GM21423 (cell line): ENCODE data around the gene FLNC.
A peak's percentile ranks its signal among the peaks of the same experiment; 100 is the strongest.

Source experiments
- ATAC-seq: cut with Tn5 transposase; IDR thresholded peaks from one replicate; pipeline ENCODE4 v1.9.1; 2021; ENCODE audit warnings: mild to moderate bottlenecking, moderate library complexity; ENCODE audit not compliant: unreplicated experiment

The FLNC gene

DNA sequence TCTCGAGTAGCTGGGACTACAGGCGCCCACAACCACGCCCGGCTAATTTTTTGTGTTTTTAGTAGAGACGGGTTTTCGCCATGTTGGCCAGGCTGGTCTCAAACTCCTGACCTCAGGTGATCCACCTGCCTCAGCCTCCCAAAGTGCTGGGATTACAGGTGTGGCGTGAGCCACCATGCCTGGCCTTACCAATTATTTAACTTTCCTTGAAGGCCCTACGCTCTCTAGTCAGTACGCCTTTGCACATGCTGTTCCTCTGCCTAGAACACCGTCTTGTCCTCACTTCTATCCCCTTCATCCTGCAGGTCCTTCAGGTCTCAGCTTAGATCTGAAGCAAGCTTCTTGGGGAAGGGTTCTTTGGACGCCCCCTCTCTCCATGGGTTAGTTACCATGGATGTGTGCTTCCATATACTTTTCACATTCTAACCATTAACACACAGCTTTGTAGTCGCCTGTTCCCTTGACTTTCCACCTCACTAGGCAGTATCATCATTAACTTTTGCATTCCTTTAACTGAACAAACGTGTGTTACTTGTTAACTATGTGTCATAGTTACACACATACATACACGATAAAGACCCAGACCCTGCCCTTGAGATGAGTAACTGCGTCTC, 31.9 kb downstream of the FLNC start:
- ATAC-seq: no peak

DNA sequence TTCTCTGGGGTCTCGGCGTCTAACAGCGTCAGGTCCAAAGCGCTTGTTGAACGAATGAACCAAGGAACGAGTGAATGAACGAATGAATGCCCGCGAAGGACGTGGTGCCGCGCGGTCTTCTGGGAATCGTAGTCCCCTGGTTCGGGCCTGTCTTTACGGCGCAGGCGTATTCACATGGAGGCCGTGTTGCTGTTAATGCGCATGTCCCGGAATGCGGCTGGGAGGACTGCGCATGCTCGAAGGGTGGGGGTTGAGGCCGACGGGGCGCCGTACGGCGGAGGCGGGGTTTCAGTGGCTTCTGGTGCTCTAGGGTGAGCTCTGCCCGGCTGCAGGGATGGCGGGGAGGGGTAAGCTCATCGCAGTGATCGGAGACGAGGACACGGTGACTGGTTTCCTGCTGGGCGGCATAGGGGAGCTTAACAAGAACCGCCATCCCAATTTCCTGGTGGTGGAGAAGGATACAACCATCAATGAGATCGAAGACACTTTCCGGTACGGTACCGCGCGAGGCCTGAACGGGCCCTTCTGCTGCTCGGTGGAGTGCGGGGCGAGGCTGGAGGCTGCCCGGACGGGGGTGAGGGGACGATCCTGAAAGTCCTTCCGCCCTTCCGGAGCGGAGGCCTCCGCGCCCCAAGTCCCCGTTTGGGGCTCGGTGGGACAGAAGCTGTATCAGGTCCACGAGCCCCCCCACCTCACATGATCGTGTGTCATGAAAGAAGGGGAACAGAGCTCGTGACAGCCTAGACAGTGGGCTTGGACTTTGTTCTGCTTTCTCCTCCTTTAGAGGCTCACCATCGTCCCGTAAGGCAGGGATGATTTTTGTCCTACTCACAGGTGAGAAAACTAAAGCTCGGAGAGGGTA, 32.6 kb downstream of the FLNC start, which contains the start of gene ATP6V1F:
Gene ATP6V1F, plus strand, starts transcription at position 286 of the 862 bp plus-strand sequence. Its CDS starts 49 bp downstream, at position 335.
- peak; percentile 85 for ATAC-seq

- ATAC-seq: peak; percentile 22
Observed at GRCh38 chr7:128863433-128863989, 33.3 kb downstream of the FLNC start.

DNA sequence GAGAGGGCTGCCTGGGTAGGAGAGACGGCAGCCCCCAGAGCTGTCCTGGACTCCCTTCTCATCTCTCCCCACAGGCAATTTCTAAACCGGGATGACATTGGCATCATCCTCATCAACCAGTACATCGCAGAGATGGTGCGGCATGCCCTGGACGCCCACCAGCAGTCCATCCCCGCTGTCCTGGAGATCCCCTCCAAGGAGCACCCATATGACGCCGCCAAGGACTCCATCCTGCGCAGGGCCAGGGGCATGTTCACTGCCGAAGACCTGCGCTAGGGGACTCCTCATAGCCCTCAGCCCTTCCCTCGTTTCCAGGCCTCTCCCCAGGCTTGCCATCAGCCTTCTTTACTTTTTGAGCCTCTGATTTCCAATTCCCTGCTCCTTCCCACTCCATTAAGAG, 35.1 kb downstream of the FLNC start:
- ATAC-seq: no peak

GRCh38 chr7:128865996-128866877, 36.0 kb downstream of the FLNC start:
- no peak for ATAC-seq

DNA sequence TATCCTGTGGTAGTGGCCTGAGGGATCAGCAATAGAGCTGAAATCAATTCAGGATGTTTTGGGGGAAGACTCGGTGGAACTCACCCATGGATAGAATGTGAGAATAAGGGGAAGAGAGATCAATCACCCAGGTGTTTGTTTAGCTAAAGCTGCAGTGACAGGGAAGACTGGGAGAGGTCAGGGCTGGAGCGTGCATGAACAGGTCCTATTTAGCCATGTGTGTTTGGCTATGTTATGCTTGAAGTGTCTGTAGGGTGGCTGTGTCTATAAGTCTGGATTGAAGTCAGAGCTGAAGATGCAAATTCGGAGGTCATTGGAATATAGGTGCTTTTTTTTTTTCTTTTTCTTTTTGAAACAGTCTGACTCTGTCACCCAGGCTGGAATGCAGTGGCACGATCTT, 37.0 kb downstream of the FLNC start:
- no peak for ATAC-seq

DNA sequence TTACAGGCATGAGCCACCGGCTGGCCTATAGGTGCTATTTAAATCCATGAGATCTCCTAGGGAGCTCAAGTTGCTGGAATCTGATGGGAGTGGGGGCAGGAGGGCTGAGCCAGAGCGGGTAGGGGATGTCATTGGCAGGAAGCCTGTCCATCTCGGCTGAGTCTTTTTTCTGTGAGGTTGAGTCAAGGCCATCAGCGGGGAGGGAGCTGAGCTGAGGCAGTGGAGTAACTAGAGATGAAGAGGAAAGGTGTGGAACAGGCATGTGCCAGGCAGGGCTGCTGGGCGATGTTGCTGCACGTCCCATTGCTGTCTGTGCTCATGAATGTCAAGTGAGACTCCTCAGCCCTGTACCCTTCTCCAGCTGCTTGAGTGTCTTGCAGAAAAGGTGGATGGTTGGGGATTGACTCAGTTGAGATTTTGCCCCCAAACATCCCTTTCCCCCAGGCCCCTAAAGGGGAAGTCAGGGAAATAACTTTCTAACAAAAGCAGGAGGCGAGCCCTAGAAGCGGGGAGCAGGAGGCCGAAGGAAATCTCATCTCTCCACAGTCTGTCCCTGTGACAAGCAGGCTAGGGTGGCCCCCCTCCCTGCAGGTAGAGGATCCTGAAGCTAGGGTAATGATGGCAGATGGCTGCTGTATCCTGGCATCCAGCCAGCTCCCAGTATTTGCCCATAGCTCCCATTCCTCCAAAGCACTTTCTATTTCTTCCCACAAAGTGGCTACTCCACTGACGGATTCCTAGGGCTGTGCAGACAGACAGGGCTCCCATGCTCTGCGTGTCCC, 37.8 kb downstream of the FLNC start:
- no peak for ATAC-seq

GRCh38 chr7:128868624-128869137, 38.5 kb downstream of the FLNC start:
- no peak for ATAC-seq

DNA sequence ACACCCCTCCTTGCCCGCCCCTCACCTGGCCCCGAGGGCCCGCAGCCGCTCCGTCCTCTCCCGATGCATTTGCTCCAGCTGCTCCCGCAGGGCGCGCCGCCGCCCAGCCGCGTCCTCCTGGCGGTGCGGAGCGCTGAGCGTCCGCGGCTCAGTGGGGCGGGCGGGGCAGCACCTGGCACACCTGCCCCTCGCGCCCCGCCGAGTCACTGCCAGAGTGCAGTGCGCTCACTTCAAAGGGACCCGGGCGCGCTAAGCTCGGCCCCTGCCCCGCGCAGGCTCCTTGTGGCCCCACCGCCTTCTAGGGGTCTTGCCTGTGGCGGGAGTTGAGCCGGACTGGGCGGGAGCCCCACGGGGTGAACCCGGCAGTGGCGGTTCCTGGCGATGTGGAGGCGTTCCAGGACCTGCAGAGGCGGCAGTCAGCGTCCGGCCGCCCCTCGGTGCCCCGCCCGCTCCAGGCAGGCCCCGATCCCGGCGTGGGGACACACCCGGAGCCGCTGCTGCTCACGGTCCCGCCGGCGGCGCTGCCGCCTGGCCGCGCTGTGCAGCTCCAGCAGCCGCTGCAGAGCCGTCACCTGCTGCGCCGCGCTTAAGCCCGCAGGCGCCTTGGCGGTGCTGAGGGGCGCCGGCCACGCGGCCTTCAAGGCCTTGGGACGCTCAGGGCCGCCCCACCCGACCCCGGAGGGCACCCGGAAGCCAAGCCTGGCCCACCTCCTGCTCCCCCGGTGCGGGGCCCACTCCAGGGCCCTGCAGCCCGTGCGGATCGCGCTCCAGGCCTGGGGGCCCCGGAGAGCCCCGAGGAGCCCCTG, 39.1 kb downstream of the FLNC start:
- ATAC-seq: peak; percentile 53

DNA sequence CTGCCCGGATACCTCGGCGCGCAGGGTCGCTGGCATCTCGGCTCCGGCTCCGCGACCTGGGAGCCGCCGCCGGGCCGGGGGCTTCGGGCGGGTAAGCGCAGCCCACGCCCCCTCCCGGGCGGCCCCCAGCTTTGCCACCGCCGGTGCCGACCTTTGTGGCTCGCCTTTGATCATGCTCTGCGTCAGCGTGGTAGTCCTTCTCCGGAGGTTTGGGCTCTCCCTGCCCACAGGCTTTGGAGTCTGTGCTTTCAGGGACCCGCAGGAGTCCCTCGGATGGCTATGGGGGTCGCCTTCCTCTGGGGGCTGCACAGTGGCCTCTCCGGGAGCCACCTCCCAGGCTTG, 39.7 kb downstream of the FLNC start:
- ATAC-seq: peak; percentile 19

DNA sequence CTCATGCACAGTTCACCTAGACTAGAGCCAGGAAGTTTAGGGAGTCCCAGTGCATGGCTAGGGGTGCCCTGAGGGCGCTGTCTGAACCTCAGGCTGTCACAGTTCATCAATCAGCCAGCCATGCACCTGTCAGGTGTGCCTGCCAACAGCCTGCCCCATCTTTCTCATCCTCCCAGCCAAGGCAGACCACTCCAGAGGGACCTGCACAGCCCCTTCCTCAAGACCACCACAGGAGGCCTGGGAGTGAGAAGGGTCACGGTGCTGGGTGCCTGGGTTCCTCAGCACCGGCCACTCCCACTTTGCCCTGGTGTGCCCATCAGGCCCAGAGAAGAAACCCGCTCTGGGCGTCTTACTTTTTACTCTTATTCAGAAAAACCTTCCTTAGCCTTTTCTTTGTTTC, 40.8 kb downstream of the FLNC start:
- no peak for ATAC-seq

DNA sequence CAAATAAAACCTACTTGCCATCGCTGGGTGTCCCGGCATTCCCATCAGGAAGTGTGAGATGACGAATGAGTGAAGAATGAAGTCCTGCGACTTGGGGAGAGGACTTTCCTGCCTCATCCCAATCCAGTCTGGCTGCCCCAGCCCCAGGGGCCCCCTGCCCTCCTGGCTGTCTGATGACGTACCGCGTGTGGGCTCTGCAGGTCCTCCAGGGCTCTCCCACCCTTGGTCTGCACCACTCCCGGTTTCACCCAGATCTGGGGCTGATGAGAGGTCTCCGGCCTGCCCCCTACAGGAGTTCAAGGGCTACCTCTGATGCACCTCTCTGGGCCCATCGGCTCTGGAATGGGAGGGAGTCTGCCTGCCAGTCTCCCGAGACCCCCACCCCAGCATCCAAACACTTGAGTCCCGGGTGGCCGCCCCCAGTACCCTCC, 42.2 kb downstream of the FLNC start:
- no peak for ATAC-seq

- no peak for ATAC-seq
Observed at GRCh38 chr7:128873234-128873633, 43.0 kb downstream of the FLNC start.

DNA sequence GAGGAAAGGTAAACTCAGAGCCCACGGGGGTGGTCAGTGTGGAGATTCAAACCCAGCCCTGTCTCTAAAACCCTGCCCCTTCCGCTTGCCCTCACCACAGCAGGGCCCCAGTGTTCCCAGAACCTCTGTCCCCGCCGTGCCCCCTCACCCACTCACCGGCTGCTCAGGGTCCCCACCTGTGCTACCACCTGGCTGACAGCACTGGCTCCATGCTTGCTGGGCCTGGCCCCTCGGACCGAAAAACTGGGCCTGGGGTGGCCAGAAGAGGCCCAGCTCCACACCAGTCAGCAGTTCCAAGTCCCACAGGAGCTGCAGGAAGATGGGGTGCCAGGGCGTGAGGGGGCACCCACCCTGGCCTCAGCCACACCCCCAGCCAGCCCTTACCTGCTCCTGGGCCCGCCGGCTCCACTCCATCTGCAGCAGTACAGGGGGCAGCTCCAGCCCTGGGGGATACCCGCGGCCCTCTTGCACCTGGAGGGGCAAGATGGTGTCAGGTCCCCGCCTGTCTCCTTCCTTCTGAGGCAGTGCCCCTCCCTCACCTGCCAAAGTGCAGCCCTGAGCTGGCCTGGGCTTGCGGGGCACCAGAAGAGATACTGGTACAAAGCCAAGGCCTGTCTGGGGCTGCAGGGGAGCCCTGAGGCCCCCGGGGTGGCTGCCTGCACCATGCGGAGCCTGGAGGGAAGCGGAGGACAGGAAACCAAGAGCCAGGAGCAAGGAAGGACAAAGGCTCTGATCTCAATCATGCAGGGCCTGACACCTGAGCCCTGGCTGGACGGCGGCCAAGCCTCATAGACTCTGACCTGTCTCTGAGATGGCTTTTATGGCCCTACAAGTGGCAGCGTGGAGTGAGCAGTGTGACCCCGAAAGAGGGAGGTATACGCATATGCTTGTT, 44.2 kb downstream of the FLNC start:
- ATAC-seq: no peak

GRCh38 chr7:128875523-128875948, 45.3 kb downstream of the FLNC start:
- ATAC-seq: no peak

GRCh38 chr7:128876127-128876526, 45.9 kb downstream of the FLNC start:
- ATAC-seq: no peak

DNA sequence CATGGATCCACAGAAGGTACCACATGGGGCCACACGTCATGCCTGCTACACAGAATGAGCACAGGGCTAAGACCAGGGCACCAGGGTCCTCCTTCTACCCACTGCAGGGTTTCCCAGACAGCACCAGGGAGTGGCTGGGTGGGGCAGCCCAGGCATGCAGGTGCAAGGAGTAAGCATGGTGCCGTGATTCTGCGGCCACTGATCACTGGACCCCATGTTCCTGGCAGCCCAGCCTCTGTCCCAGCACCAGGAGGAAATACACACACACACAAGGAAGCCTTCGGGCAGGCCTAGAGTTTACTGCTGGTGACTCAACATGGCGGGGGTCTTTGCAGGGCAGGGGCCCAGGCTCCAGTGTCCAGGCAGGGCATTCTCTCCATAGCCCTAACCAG, 46.4 kb downstream of the FLNC start:
- ATAC-seq: no peak
